GM12878 (cell line): ENCODE data around the gene SHANK3. TPM values are rescaled to one million over a fixed set of nuclear protein-coding genes. Genes with fewer than 3 reads are reported as not detected.
"Not testable (repeated sequence)": the region's sequence is repeated elsewhere in the genome, so short reads cannot be mapped to it uniquely, and the experiment has no call there.

Experiments used
- ATAC-seq: fragments of 200-7000 bp; cut with Tn5 transposase; 3 replicates; pipeline ENCODE4 v1.9.1; 2020; ENCODE audit warnings: mild to moderate bottlenecking, moderate library complexity
- BruUV-seq: library from RNA; stranded (reverse); fragments of 400-500 nt; replicated peaks from 2 replicates; lab custom pipeline; 2021; lab: Mats Ljungman, UMichigan
- CTCF ChIA-PET: fragments of 300-600 bp; sonication (Branson Sonifier 250); formaldehyde crosslinking; extraction: SDS; loops from one replicate; lab custom pipeline; 2021; ENCODE audit warnings: inconsistent platforms; lab: Yijun Ruan, JAX
- POLR2A ChIA-PET: fragments of 350-600 bp; formaldehyde crosslinking; extraction: SDS; loops from one replicate; lab custom pipeline; 2021; ENCODE audit warnings: inconsistent platforms; lab: Charles Lee
- RAD21 ChIA-PET: fragments of 300-600 bp; sonication (Branson Sonifier 250); formaldehyde crosslinking; loops from one replicate; lab custom pipeline; 2023; ENCODE audit warnings: antibody characterized with exemption; ENCODE audit not compliant: unreplicated experiment; lab: Charles Lee
- SMC1A ChIA-PET: fragments of 300-600 bp; sonication (Branson Sonifier 250); formaldehyde crosslinking; loops from one replicate; lab custom pipeline; 2023; ENCODE audit not compliant: unreplicated experiment, uncharacterized antibody; lab: Charles Lee
- DNase-seq: peaks from one replicate; pipeline ENCODE4 v3.0.0-alpha.2; 2011; ENCODE audit warnings: low read depth, low spot score
- FAIRE-seq: peaks from 3 replicates; lab custom pipeline; 2011; peaks lifted over from hg19 to GRCh38; lab: Jason Lieb, UNC
- H2AFZ ChIP-seq: 2 replicates; pipeline ENCODE4 v1.6.0; 2011; ENCODE audit warnings: low read depth, low read length, control low read depth; ENCODE audit not compliant: control insufficient read depth
- H3K27ac ChIP-seq: 2 replicates; pipeline ENCODE4 v1.5.1; 2011; ENCODE audit warnings: control low read depth; ENCODE audit not compliant: control insufficient read depth, insufficient read depth
- H3K27me3 ChIP-seq, 2 experiments: replicated peaks in 1 of 2; 2 replicates each; pipeline versions ENCODE4 v1.6.0 to v1.6.1; 2011; ENCODE audit warnings: low read length in 1 of 2; ENCODE audit not compliant: control insufficient read depth in 2 of 2, insufficient read depth in 2 of 2
- H3K36me3 ChIP-seq, 2 experiments: 2 replicates each; pipeline ENCODE4 v1.5.1; 2011; ENCODE audit warnings: low read length in 1 of 2; ENCODE audit not compliant: control insufficient read depth in 2 of 2, insufficient read depth in 2 of 2
- H3K4me1 ChIP-seq: 2 replicates; pipeline ENCODE4 v1.6.1; 2011; ENCODE audit warnings: mild to moderate bottlenecking, low read length, moderate library complexity, mixed read lengths; ENCODE audit not compliant: control insufficient read depth, insufficient read depth
- H3K4me2 ChIP-seq: 2 replicates; pipeline ENCODE4 v1.6.0; 2011; ENCODE audit warnings: control low read depth; ENCODE audit not compliant: control insufficient read depth, insufficient read depth
- H3K4me3 ChIP-seq: fragments of 200-600 bp; sonication (generic); 2 replicates; pipeline ENCODE4 v1.5.1; 2016
- H3K79me2 ChIP-seq: 2 replicates; pipeline ENCODE4 v1.6.0; 2011; ENCODE audit warnings: low read length; ENCODE audit not compliant: control insufficient read depth, insufficient read depth
- H3K9ac ChIP-seq: 2 replicates; pipeline ENCODE4 v1.8.0; 2011; ENCODE audit warnings: low read length, control low read depth, mixed read lengths; ENCODE audit not compliant: control insufficient read depth, insufficient read depth
- H3K9me3 ChIP-seq: replicated peaks from 3 replicates; pipeline ENCODE4 v1.5.1; 2011; ENCODE audit warnings: mild to moderate bottlenecking, low read length; ENCODE audit not compliant: control insufficient read depth, insufficient read depth
- H4K20me1 ChIP-seq: 2 replicates; pipeline ENCODE4 v1.6.0; 2011; ENCODE audit not compliant: control insufficient read depth, insufficient read depth
- CBFB ChIP-seq: IDR thresholded peaks from 2 replicates; pipeline ENCODE4 v1.6.1; 2016; ENCODE audit warnings: antibody characterized with exemption, low read depth
- E2F4 ChIP-seq: IDR thresholded peaks from 2 replicates; pipeline ENCODE4 v1.6.1; 2012; ENCODE audit warnings: low read depth, low read length, improper control_type of control experiment
- FOXK2 ChIP-seq: fragments of 450-650 bp; IDR thresholded peaks from 2 replicates; pipeline ENCODE4 v1.6.1; 2017; ENCODE audit warnings: mild to moderate bottlenecking, moderate library complexity
- GABPA ChIP-seq: IDR thresholded peaks from 2 replicates; pipeline ENCODE4 v1.6.1; 2014; ENCODE audit warnings: antibody characterized with exemption, low read depth, mild to moderate bottlenecking, inconsistent platforms
- GATAD2B ChIP-seq: fragments of 450-650 bp; conservative IDR thresholded peaks from 2 replicates; pipeline ENCODE4 v1.6.1; 2017; ENCODE audit warnings: low read depth, mild to moderate bottlenecking, moderate library complexity
- HCFC1 ChIP-seq: fragments of 150-350 bp; IDR thresholded peaks from 2 replicates; pipeline ENCODE4 v1.6.1; 2014; ENCODE audit warnings: low read length
- IRF3 ChIP-seq: fragments of 450-650 bp; IDR thresholded peaks from 2 replicates; pipeline ENCODE4 v1.6.1; 2014; ENCODE audit warnings: mild to moderate bottlenecking
- JUNB ChIP-seq: IDR thresholded peaks from 2 replicates; pipeline ENCODE4 v1.6.1; 2016; ENCODE audit warnings: antibody characterized with exemption, mild to moderate bottlenecking
- LARP7 ChIP-seq: fragments of 450-650 bp; IDR thresholded peaks from 2 replicates; pipeline ENCODE4 v1.6.1; 2017; ENCODE audit warnings: mild to moderate bottlenecking
- MEF2A ChIP-seq: IDR thresholded peaks from 2 replicates; pipeline ENCODE4 v1.6.1; 2011; ENCODE audit warnings: low read depth, mild to moderate bottlenecking, low read length, moderate library complexity; ENCODE audit not compliant: insufficient read depth
- PAX8 ChIP-seq: fragments of 450-650 bp; IDR thresholded peaks from 2 replicates; pipeline ENCODE4 v1.6.1; 2017; ENCODE audit warnings: mild to moderate bottlenecking, moderate library complexity
- POLR2AphosphoS2 ChIP-seq: IDR thresholded peaks from 2 replicates; pipeline ENCODE4 v1.6.1; 2011; ENCODE audit warnings: low read depth, mild to moderate bottlenecking, low read length, improper control_type of control experiment, moderate library complexity
- SKIL ChIP-seq: fragments of 450-650 bp; IDR thresholded peaks from 2 replicates; pipeline ENCODE4 v1.6.1; 2017; ENCODE audit warnings: mild to moderate bottlenecking, low read depth, inconsistent platforms; ENCODE audit not compliant: poor library complexity, severe bottlenecking
- SREBF1 ChIP-seq: IDR thresholded peaks from 2 replicates; pipeline ENCODE4 v1.6.1; 2012; ENCODE audit warnings: mild to moderate bottlenecking, low read length
- TBL1XR1 ChIP-seq: IDR thresholded peaks from 2 replicates; pipeline ENCODE4 v1.6.1; 2012; ENCODE audit warnings: low read depth, low read length, improper control_type of control experiment
- WRNIP1 ChIP-seq: IDR thresholded peaks from 2 replicates; pipeline ENCODE4 v1.6.1; 2011; ENCODE audit warnings: low read depth, low read length, improper control_type of control experiment, borderline replicate concordance
- YBX1 ChIP-seq: fragments of 450-650 bp; IDR thresholded peaks from 2 replicates; pipeline ENCODE4 v1.6.1; 2016; ENCODE audit warnings: antibody characterized with exemption
- WGBS: methylation state at CpG from one replicate; pipeline ENCODE4 v1.1.6; 2016; ENCODE audit warnings: low lambda C conversion rate; ENCODE audit not compliant: insufficient replicate concordance, insufficient coverage; ENCODE audit errors: missing lambda C conversion rate; 5-methylcytosine and 5-hydroxymethylcytosine counted together
- in situ Hi-C: fragments of 300-500 bp; cut with MboI; formaldehyde crosslinking; loops from 9 replicates; pipeline ENCODE4 v1.14.3; 2018; ENCODE audit warnings: mixed read lengths
- intact Hi-C: fragments of 100-400 bp; cut with micrococcal nuclease; formaldehyde crosslinking; loops from one replicate; pipeline ENCODE4 v1.14.2; 2022; ENCODE audit not compliant: unreplicated experiment
- polyA plus RNA-seq, 11 experiments: library from polyadenylated mRNA; depleted of rRNA in 4 of 11; unstranded in 6 of 11; stranded (reverse) in 5 of 11; fragments of >200 nt; fragmentation: Nextera tagmentation in 4 of 11; fragmentation: Illumina TruSeq in 1 of 11; extraction: Ambion mirVana in 4 of 11; extraction: Trizol in 1 of 11; gene quantifications; 1 replicate in 1 of 11; 2 replicates in 10 of 11; pipeline versions ENCODE4 v1.2.1 to v1.2.3, GENCODE V29; 2011 to 2016; ENCODE audit warnings: inconsistent platforms in 2 of 11, missing spikeins in 2 of 11, low read depth in 1 of 11
- total RNA-seq, 4 experiments: library from RNA; depleted of rRNA in 3 of 4; stranded (reverse); fragments of >200 nt in 3 of 4; fragmentation: Illumina TruSeq in 1 of 4; extraction: Trizol in 1 of 4; gene quantifications; 2 replicates each; pipeline versions ENCODE4 v1.2.1 to v1.2.3, GENCODE V29; 2013 to 2021

SHANK3 gene
- total and polyA plus RNA-seq, 10 of the 15 experiments (the other 5 are each of a cell fraction or from before 2014, with no cell fraction given), result under 0.01 to 0.10 (median 0.05) TPM; not detected in 6

GRCh38 chr22:50659711-50660110, 12.9 kb upstream of the SHANK3 start:
- H4K20me1 ChIP-seq, result not testable (repeated sequence)

GRCh38 chr22:50660306-50660705, 12.3 kb upstream of the SHANK3 start:
- in situ Hi-C loops, result no loop called here
- no peak for ATAC-seq
- Histone ChIP-seq H4K20me1 (no peaks in the 10 kb centered on the region), H3K4me1 (no peaks in the 10 kb centered on the region), H2AFZ (no peak overlapping the region), H3K27ac (no peak overlapping the region), H3K9ac (no peak overlapping the region), H3K4me2 (no peak overlapping the region), H3K27me3 (peaks cover 0 to 3% of the 10 kb centered on the region in 2 experiments; a peak in 2 of 4 replicates), H3K9me3 (no peaks in the 10 kb centered on the region), H3K36me3 (no peaks in the 10 kb centered on the region), H3K4me3 (no peak overlapping the region), H3K79me2 (no peaks in the 10 kb centered on the region)
- ChIA-PET RAD21 (no interaction called here), POLR2A (no interaction called here), CTCF (no interaction called here), SMC1A (no interaction called here)
- intact Hi-C loops, result no loop called here
- no peak for DNase-seq
- FAIRE-seq, result no peak
- no TSS peak for BruUV-seq
- no peak for TF ChIP-seq MEF2A
- TF ChIP-seq GABPA, result no peak
- TF ChIP-seq HCFC1, result no peak
- no peak for TF ChIP-seq IRF3
- TF ChIP-seq POLR2AphosphoS2, result no peak
- TF ChIP-seq SKIL, result no peak
- no peak for TF ChIP-seq SREBF1
- TF ChIP-seq CBFB, result no peak
- TF ChIP-seq FOXK2, result no peak
- TF ChIP-seq PAX8, result no peak
- TF ChIP-seq GATAD2B, result no peak
- TF ChIP-seq JUNB, result no peak
- no peak for TF ChIP-seq WRNIP1
- TF ChIP-seq LARP7, result no peak
- no peak for TF ChIP-seq E2F4
- no peak for TF ChIP-seq TBL1XR1
- no peak for TF ChIP-seq YBX1

More at GRCh38 chr22:50659711-50660110, 12.9 kb upstream of the SHANK3 start:
- H3K79me2 ChIP-seq, H3K9me3 ChIP-seq, ATAC-seq, DNase-seq, H3K9ac ChIP-seq, H3K4me1 ChIP-seq, POLR2A ChIA-PET, intact Hi-C loops, H3K4me3 ChIP-seq, H2AFZ ChIP-seq, H3K27ac ChIP-seq, FAIRE-seq, in situ Hi-C loops, BruUV-seq, H3K4me2 ChIP-seq, H3K36me3 ChIP-seq, CTCF ChIA-PET, H3K27me3 ChIP-seq, SMC1A ChIA-PET: not testable (repeated sequence)
- WGBS, result 49% methylated on average over 7 of the region's 7 CpGs
- RAD21 ChIA-PET, result interaction anchor here (0.7 kb wide), 1 partner anchor 12 kb away, joined by 3 read pairs; no protein-coding TSS in a partner anchor
